CD4-positive, alpha-beta T cell treated with Interleukin-4 for 1 hour (primary cell): ENCODE data around the gene ERAL1.
"Not testable (repeated sequence)": the region's sequence is repeated elsewhere in the genome, so short reads cannot be mapped to it uniquely, and the experiment has no call there.

Experiments used
- DNase-seq, 2 donors: peaks; one replicate each; pipeline ENCODE4 v3.0.0-alpha.2; 2020 to 2022

The ERAL1 gene

GRCh38 chr17:28901866-28902818, 47.3 kb downstream of the ERAL1 start:
- peak; percentile 44 to 57 for DNase-seq

GRCh38 chr17:28902819-28903545, 48.2 kb downstream of the ERAL1 start, which contains the start of gene DHRS13:
TSS of gene DHRS13 (minus strand) at chr17:28903079. CDS start at chr17:28902944, 135 bp downstream.
- peak; percentile 95 to 96 for DNase-seq

- not testable (repeated sequence) for DNase-seq
These were observed 48.7 kb downstream of the ERAL1 start for GRCh38 chr17:28903546-28903841.

- DNase-seq = no peak
These were observed 50.0 kb downstream of the ERAL1 start for GRCh38 chr17:28904800-28905199.

- DNase-seq = no peak
These were observed 51.5 kb downstream of the ERAL1 start for GRCh38 chr17:28906276-28906675.

GRCh38 chr17:28906706-28907438, 52.1 kb downstream of the ERAL1 start:
- DNase-seq = no peak

GRCh38 chr17:28907709-28908475, 53.1 kb downstream of the ERAL1 start:
- no peak for DNase-seq

- DNase-seq = no peak
These were observed 53.9 kb downstream of the ERAL1 start for GRCh38 chr17:28908640-28909167.

- no peak for DNase-seq
These were observed 55.7 kb downstream of the ERAL1 start for GRCh38 chr17:28910534-28910933.
